Chondrocyte (in vitro differentiated cells): ENCODE results near the gene RPTOR. TPM values are rescaled to one million over a fixed set of nuclear protein-coding genes. Genes with fewer than 3 reads are reported as not detected.
"Not testable (repeated sequence)": the region's sequence is repeated elsewhere in the genome, so short reads cannot be mapped to it uniquely, and the experiment has no call there.

Experiments
- DNase-seq: peaks from one replicate; pipeline ENCODE4 v3.0.0; 2021; ENCODE audit warnings: mixed read lengths, low spot score
- H3K27ac Mint-ChIP-seq: one replicate; pipeline ENCODE4 v1.8.0; 2021; ENCODE audit warnings: mild to moderate bottlenecking, moderate library complexity, mixed read lengths; ENCODE audit not compliant: unreplicated experiment
- H3K27me3 Mint-ChIP-seq: 2 replicates; pipeline ENCODE4 v1.8.0; 2021; ENCODE audit warnings: low read depth, mixed read lengths
- H3K36me3 Mint-ChIP-seq: 2 replicates; pipeline ENCODE4 v1.8.0; 2021; ENCODE audit warnings: low read depth, mixed read lengths
- H3K4me1 Mint-ChIP-seq: 2 replicates; pipeline ENCODE4 v1.8.0; 2021; ENCODE audit warnings: low read depth, mild to moderate bottlenecking, mixed read lengths
- H3K4me3 Mint-ChIP-seq: one replicate; pipeline ENCODE4 v1.8.0; 2021; ENCODE audit warnings: mild to moderate bottlenecking, moderate library complexity, mixed read lengths; ENCODE audit not compliant: unreplicated experiment
- H3K9me3 Mint-ChIP-seq: 2 replicates; pipeline ENCODE4 v1.8.0; 2021; ENCODE audit warnings: low read depth, mixed read lengths
- total RNA-seq: library from RNA; stranded (reverse); gene quantifications from 3 replicates; pipeline ENCODE4 v1.2.1, GENCODE V29; 2021
- TF ChIP-seq, protein P1 (sequence below): fragments of 200-600 bp; sonication (generic); IDR thresholded peaks from 2 replicates; pipeline ENCODE4 v1.5.0; 2021; ENCODE audit warnings: antibody characterized with exemption, mild to moderate bottlenecking, moderate library complexity

Gene RPTOR
- total RNA-seq, 1 donor from 2014 or later, result 30.9 TPM

DNA sequence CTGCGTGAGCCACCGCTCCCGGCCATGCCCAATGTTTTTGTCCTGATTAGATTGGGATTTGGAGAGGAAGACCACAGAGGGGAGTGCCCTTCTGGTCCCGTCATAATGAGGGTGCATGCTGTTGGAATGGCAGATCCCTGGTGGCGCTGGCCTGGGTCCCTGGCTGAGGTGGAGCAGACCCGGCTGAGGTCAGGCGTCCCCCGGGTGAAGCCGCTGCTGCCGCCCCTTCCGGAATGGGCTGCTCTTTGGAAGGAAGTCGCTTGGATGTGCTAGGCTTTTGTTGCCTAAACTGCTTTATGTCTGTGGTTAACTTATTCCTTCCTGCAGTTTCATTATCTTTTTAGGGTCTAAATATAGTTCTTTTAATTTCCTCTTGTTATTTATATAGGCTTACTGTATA lies 326.7 kb downstream of the RPTOR start:
- no peak overlapping the region for H3K27ac Mint-ChIP-seq
- H3K4me1 Mint-ChIP-seq, result peaks cover 42% of the 10 kb centered on the region
- DNase-seq, result peak; percentile 37
- H3K27me3 Mint-ChIP-seq, result no peaks in the 10 kb centered on the region
- H3K4me3 Mint-ChIP-seq, result no peak overlapping the region
- TF ChIP-seq, protein P1, sequence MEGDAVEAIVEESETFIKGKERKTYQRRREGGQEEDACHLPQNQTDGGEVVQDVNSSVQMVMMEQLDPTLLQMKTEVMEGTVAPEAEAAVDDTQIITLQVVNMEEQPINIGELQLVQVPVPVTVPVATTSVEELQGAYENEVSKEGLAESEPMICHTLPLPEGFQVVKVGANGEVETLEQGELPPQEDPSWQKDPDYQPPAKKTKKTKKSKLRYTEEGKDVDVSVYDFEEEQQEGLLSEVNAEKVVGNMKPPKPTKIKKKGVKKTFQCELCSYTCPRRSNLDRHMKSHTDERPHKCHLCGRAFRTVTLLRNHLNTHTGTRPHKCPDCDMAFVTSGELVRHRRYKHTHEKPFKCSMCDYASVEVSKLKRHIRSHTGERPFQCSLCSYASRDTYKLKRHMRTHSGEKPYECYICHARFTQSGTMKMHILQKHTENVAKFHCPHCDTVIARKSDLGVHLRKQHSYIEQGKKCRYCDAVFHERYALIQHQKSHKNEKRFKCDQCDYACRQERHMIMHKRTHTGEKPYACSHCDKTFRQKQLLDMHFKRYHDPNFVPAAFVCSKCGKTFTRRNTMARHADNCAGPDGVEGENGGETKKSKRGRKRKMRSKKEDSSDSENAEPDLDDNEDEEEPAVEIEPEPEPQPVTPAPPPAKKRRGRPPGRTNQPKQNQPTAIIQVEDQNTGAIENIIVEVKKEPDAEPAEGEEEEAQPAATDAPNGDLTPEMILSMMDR, result no peak
- H3K36me3 Mint-ChIP-seq, result peaks cover 3% of the 10 kb centered on the region
- H3K9me3 Mint-ChIP-seq, result no peaks in the 10 kb centered on the region

DNA sequence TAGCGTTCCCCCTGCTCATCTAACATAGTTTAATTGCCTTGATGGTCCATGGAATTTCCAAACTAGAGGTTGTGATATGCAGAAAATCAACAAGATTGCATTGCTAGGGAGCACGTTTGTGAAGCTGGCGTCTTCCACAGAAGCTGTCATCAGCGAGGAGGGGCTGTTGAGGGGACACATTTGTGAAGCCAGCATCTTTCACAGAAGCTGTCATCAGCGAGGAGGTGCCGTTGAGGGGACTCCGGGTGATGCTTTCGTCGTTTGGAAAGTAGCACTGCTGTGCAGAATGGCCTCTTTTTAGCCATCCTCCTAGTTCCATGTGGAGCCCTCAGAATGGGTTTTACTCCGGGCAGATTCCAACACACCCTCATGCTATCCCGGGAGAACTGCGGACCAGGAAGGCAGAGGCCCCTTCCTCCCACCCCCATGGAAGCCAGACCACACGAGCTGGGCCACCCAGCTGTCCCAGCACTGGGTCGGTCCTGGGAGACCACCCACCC lies 327.4 kb downstream of the RPTOR start:
- Mint-ChIP-seq H3K36me3 (peaks cover 3% of the 10 kb centered on the region), H3K27ac (no peak overlapping the region), H3K4me1 (peaks cover 41% of the 10 kb centered on the region), H3K27me3 (no peaks in the 10 kb centered on the region), H3K4me3 (no peak overlapping the region), H3K9me3 (no peaks in the 10 kb centered on the region)
- no peak for DNase-seq
- TF ChIP-seq, protein P1, result no peak

DNA sequence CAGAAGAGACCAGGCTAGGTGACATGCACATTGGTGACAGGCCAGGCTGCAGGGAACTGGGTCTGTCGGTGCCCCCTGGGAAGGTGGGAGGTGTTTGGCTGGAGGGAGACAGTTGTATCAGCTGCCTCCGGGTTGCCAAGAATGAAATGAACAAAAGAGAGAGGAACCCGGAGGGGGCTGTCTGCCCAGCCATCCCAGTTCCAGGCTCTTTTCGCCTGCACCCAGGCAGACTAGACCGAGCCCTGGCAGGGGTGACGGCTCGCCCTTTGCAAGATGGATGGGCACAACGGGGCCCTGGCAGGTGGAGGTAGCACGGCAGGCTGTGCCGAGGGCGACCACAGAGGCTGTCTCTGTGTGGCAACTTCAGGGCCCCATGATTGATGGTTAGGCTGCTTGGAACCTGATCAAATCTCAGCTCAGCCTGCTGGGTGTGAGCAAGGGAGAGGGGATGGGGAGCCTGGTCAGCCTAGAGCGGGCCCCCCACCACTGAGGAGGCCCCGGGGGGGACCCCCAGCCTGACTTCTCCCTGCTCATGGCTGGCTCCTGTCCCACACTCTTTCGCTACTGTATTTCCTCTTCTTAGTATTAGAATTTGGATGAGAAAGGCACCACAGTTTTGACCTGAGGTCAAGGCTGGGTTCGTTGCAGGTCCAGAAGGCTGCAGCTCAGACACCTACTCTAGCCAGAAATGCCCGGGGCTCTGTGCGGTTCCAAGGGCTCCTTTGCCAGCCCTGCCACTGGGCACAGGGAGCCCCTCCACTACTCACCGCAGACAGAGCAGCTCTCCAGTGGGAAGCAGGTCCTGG lies 328.1 kb downstream of the RPTOR start:
- H3K4me3 Mint-ChIP-seq, result no peak overlapping the region
- peaks cover 4% of the 10 kb centered on the region for H3K36me3 Mint-ChIP-seq
- peak overlapping the region; percentile 95 for H3K27ac Mint-ChIP-seq
- H3K9me3 Mint-ChIP-seq, result no peaks in the 10 kb centered on the region
- peak; percentile 79 for DNase-seq
- TF ChIP-seq, protein P1, result no peak
- H3K27me3 Mint-ChIP-seq, result no peaks in the 10 kb centered on the region
- H3K4me1 Mint-ChIP-seq, result peaks cover 41% of the 10 kb centered on the region

DNA sequence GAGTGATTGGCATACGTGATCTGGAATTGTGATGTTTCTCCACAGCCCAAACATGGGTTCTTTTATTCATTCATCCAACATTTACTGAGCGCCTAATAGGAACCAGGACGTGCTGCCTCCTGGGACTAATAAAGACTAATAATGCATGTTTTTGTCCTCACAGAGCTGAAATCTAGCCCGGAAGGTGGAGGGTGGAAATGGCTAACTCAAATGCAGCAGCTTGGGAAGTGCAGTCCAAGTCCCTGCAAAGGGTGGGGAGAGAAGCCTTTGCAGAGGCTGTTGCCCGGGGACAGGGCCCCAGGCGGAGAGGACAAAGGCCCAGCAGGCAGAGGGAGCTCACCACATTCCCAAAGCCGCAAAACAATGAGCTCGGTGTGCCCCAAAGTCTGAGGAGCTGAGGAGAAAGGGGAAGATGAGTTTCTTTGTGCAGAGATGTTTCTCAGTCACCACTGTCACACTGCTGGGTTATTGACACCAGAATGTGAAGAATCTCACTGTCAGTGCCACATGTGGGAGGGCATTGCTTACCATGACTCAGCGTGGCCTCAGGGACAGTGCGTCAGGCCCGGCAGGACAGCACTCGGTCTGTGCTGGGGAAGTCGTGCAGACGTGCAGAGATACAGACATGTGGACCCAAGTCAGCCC lies 328.8 kb downstream of the RPTOR start:
- Mint-ChIP-seq H3K9me3 (no peaks in the 10 kb centered on the region), H3K4me1 (peaks cover 41% of the 10 kb centered on the region), H3K4me3 (peak overlapping the region; percentile 49), H3K27me3 (no peaks in the 10 kb centered on the region), H3K27ac (peak overlapping the region; percentile 95), H3K36me3 (peaks cover 6% of the 10 kb centered on the region)
- TF ChIP-seq, protein P1, result peak; percentile 33
- DNase-seq, result peak; percentile 78

DNA sequence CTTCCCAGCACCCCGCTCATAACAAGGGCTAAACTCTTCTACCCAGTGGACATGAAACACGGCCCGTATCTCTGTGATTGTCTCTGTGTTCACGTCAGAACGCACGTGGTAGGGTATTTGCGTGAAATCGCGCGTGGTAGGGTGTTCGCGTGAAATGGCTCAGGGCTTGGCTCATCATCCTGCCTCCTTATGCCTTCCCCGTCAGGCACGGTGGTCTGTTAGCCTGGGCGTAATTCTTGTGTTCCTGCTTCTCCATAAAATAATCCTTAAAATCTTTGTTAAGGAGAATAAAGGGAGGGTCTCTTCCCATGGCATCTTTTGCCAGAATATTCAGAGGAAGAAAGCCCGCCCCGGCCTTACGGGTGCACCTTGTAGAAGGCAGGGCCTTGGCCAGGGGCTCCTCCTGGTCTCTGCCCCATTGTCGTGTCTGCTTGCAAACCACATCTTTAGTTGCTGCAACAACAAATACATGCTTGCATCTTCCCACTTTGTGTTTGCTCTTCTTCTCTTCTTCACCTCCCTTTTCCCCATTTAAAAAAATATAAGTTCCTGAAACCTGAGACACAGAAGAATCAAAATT lies 330.3 kb downstream of the RPTOR start:
- Mint-ChIP-seq H3K9me3 (no peaks in the 10 kb centered on the region), H3K36me3 (peaks cover 6% of the 10 kb centered on the region), H3K4me3 (no peak overlapping the region), H3K27me3 (no peaks in the 10 kb centered on the region), H3K27ac (no peak overlapping the region), H3K4me1 (peaks cover 33% of the 10 kb centered on the region)
- peak; percentile 51 for DNase-seq
- TF ChIP-seq, protein P1, result no peak

DNA sequence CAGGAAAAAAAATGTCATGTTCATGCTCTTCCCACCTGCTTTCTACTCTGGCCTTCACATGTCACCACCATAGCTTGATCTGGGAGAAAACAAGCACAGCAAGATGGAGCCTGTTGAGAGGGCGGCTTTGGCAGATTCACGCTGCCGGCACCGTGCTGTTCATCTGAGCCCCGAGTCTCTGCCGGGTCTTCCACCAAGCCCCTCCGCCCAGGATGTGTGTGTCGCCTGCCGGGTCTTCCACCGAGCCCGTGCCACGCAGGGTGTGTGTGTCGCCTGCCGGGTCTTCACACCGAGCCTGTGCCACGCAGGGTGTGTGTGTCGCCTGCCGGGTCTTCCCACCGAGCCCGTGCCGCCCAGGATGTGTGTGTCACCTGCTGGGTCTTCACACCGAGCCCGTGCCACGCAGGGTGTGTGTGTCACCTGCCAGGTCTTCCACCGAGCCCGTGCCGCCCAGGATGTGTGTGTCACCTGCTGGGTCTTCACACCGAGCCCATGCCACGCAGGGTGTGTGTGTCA lies 330.9 kb downstream of the RPTOR start:
- not testable (repeated sequence) for H3K9me3 Mint-ChIP-seq, H3K27me3 Mint-ChIP-seq, H3K27ac Mint-ChIP-seq, H3K4me3 Mint-ChIP-seq, H3K36me3 Mint-ChIP-seq
- peak; percentile 38 for DNase-seq
- peaks cover 27% of the 10 kb centered on the region for H3K4me1 Mint-ChIP-seq

DNA sequence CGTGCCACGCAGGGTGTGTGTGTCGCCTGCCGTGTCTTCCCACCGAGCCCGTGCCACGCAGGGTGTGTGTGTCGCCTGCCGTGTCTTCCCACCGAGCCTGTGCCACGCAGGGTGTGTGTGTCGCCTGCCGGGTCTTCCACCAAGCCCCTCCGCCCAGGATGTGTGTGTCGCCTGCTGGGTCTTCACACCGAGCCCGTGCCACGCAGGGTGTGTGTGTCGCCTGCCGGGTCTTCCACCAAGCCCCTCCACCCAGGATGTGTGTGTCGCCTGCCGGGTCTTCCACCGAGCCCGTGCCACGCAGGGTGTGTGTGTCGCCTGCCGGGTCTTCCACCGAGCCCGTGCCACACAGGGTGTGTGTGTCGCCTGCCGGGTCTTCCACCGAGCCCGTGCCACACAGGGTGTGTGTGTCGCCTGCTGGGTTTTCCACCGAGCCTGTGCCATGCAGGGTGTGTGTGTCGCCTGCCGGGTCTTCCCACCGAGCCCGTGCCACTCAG lies 331.9 kb downstream of the RPTOR start:
- not testable (repeated sequence) for H3K27ac Mint-ChIP-seq, H3K27me3 Mint-ChIP-seq, H3K4me3 Mint-ChIP-seq, H3K36me3 Mint-ChIP-seq, H3K9me3 Mint-ChIP-seq
- DNase-seq, result peak; percentile 37
- peaks cover 19% of the 10 kb centered on the region for H3K4me1 Mint-ChIP-seq
